H1 (cell line): ENCODE data around the gene TEX44. TPM values are rescaled to one million over a fixed set of nuclear protein-coding genes. Genes with fewer than 3 reads are reported as not detected.

ENCODE experiments used
- ASH2L ChIP-seq: fragments of 200-600, 300-600 bp; sonication (generic); IDR thresholded peaks from one replicate; pipeline ENCODE4 v1.7.1; 2017; ENCODE audit warnings: low read length
- BRCA1 ChIP-seq: IDR thresholded peaks from 2 replicates; pipeline ENCODE4 v1.6.1; 2012; ENCODE audit warnings: low read depth, low read length, improper control_type of control experiment
- CHD2 ChIP-seq: IDR thresholded peaks from 2 replicates; pipeline ENCODE4 v1.6.1; 2012; ENCODE audit warnings: low read length, improper control_type of control experiment
- NANOG ChIP-seq: IDR thresholded peaks from 2 replicates; pipeline ENCODE4 v1.6.1; 2011; ENCODE audit warnings: low read length, low read depth, mild to moderate bottlenecking, inconsistent platforms; ENCODE audit not compliant: insufficient read depth, poor library complexity, severe bottlenecking
- POLR2A ChIP-seq, 2 experiments: IDR thresholded peaks; 1 replicate in 1 of 2; 2 replicates in 1 of 2; pipeline ENCODE4 v1.6.1; 2011; ENCODE audit warnings: low read depth in 2 of 2, low read length in 2 of 2, mild to moderate bottlenecking in 2 of 2; ENCODE audit errors: control extremely low read depth in 1 of 2
- RAD21 ChIP-seq, 2 experiments: IDR thresholded peaks in 1 of 2; conservative IDR thresholded peaks in 1 of 2; 2 replicates each; pipeline ENCODE4 v1.6.1; 2011; ENCODE audit warnings: low read depth in 2 of 2, low read length in 2 of 2, improper control_type of control experiment in 1 of 2, inconsistent platforms in 1 of 2, mild to moderate bottlenecking in 1 of 2, moderate library complexity in 1 of 2
- SRF ChIP-seq: IDR thresholded peaks from 2 replicates; pipeline ENCODE4 v1.6.1; 2011; ENCODE audit warnings: mild to moderate bottlenecking, low read depth, low read length, moderate library complexity
- TCF12 ChIP-seq: IDR thresholded peaks from 2 replicates; pipeline ENCODE4 v1.6.1; 2011; ENCODE audit warnings: low read depth, mild to moderate bottlenecking, low read length
- YY1 ChIP-seq: IDR thresholded peaks from 2 replicates; pipeline ENCODE4 v1.6.1; 2011; ENCODE audit warnings: low read depth, mild to moderate bottlenecking, low read length
- polyA plus RNA-seq, 7 experiments: library from polyadenylated mRNA; depleted of rRNA in 3 of 7; stranded (reverse) in 5 of 7; unstranded in 2 of 7; fragments of >200 nt in 5 of 7; fragments of 200-250 nt in 2 of 7; gene quantifications; 1 replicate in 5 of 7; 2 replicates in 1 of 7; 4 replicates in 1 of 7; pipeline versions ENCODE4 v1.2.1 to v1.2.3, GENCODE V29; 2011 to 2013; ENCODE audit warnings: missing spikeins in 2 of 7, mixed read lengths in 2 of 7
- total RNA-seq: library from RNA; stranded (reverse); fragmentation: NEBNext Ultra II Directional; extraction: Animal tissue kit (Norgen Biotek cat#: 25700); gene quantifications from 2 replicates; pipeline ENCODE4 v1.2.1, GENCODE V29; 2021

The TEX44 gene
- total and polyA plus RNA-seq, 2 of the 8 experiments (the other 6 are each of a cell fraction or from before 2014, with no cell fraction given): not detected

- TF ChIP-seq POLR2A (IDR thresholded peaks at IDR 0.05; ENCODE audit: control extremely low read depth in 1 of 2, low read depth in 2 of 2, low read length in 2 of 2): no peak
- no peak for TF ChIP-seq TCF12
- TF ChIP-seq RAD21 (IDR thresholded peaks at IDR 0.05 in 1 of 2, conservative IDR thresholded peaks at IDR 0.05 in 1 of 2; ENCODE audit: low read depth in 2 of 2, low read length in 2 of 2): no peak
- no peak for TF ChIP-seq CHD2
- TF ChIP-seq BRCA1: no peak
- no peak for TF ChIP-seq NANOG
- no peak for TF ChIP-seq YY1
- TF ChIP-seq SRF: no peak
- no peak for TF ChIP-seq ASH2L
These were observed 23.6 kb downstream of the TEX44 start (continued) for GRCh38 chr2:231616296-231616695.
